SKM-1 treated with dmso at 0.1 percent for 144 hours (cell line): ENCODE measurements around the gene PRLR.
A peak's percentile ranks its signal among the peaks of the same experiment; 100 is the strongest.

Source experiments
- DNase-seq: peaks from one replicate; lab custom pipeline; 2025; ENCODE audit not compliant: unreplicated experiment; lab: John Stamatoyannopoulos, UW

PRLR gene

DNA sequence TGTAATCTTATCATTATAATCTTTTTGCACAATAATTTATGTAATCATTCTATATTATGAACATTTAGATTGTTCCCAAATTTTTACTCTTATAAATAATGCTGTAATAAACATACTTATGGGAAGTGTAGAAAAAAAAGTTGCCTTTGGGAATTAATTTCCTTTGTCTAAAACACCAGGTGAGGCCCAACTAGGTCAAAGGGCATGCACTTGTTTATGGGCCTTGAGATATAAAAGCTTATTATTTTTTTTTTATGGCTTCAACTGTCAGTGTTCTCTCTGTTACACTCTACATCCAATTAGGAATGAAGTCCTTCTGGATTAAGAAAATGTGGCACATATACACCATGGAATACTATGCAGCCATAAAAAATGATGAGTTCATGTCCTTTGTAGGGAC, 6.5 kb upstream of the PRLR start:
- DNase-seq = no peak

DNA sequence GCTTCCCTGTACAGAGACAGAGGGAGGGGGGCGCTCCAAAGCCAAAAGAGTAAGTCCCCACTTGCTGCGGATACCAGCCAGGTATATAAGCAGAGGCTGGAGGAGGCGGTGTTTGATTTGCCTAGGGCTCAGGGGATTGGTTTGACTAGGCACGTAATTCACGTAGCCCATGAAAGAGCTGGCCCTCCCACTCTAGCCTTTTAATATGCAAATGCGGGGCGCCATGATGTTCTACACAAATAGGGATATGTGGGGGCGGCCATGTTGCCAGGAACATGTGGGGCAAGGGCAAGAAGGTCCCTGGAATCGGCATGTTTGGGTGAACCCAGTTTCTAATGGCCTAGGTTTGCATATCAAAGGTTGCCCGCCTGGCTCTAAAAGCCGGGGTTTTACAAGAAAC, 3.3 kb upstream of the PRLR start:
- DNase-seq = no peak

DNA sequence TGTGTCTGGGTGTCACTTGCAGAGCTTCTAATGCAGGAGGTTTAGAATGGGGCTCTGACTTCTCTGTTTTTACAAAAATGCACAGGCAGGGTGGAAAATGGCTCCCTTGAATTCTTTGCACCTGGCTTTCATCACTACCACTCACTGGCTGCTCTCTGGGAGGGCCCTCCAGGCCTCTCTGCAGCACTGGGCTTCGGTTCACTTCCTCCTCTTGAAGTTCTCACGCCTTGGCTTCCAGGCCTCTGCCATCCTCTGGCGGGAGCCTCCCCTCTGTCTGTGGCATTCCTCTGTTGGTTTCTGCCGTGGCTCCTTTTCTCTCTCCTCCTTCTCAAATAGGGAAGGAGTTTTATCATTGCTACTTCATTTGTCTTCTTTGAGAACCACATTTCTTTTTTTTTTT, 2.8 kb upstream of the PRLR start:
- DNase-seq = no peak

DNA sequence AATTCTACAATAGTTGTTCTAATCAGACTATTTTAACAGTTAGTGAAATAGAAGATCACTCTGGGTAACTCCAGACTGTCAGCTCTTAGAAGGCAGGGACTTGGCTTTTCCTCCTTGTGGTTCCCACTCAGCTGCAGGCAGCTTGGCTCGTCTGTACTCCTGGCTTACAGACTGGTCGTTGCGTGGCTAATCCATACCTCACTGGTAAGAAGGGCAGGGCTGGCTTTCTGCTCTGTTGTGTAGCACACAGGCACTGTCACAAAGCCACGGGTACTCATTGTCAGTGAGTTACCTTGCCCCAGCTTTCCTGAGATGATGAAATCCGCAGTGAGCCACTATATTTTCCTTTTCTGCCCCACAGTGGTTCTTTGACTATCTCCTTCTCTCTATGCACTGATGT, 1.8 kb upstream of the PRLR start:
- no peak for DNase-seq

DNA sequence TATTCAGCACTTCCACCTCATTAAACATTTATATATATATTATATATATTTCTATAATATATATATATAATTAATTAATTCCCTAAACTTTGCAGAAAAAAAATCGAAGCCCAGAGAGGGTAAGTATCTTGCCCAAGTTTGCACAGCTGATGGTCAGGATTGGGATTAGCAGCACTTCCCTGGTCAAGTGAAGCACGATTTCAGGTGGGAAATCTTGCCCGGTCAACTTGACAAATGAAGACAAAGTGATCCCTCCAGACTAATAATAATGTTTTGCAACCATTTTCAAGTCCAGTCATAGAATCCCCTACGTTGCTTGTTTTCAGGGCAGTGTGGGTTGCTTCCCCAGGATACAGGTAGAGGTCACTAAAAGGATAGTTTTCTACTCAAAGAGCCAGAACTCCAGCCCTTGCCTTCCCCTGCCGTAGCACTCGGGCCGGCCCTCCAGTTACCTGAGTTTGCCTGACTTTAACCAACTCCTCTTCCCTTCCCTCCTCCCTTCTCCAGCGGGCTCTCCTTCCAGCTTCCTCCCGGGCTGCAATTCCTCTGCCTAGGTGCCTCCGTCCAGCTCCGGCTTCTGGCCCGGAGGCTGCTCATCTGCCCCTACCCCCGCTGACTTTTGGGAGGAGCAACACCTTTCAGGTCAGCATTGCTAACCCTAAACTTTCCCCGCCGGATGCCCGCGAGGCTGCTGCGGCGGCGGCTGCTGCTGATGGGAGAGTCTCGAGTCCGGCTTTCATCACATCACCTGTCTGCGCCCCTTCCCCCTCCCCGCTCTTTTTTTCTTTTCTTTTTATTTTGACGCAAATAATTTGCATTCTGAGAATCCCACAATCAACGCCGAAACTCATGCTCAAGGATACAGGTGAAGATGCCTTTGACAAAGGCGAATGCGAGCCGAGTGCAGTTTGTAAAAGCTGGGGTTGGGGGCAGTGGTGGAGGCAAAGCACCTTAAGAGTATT, 930 bp downstream of the PRLR start:
- DNase-seq = no peak

DNA sequence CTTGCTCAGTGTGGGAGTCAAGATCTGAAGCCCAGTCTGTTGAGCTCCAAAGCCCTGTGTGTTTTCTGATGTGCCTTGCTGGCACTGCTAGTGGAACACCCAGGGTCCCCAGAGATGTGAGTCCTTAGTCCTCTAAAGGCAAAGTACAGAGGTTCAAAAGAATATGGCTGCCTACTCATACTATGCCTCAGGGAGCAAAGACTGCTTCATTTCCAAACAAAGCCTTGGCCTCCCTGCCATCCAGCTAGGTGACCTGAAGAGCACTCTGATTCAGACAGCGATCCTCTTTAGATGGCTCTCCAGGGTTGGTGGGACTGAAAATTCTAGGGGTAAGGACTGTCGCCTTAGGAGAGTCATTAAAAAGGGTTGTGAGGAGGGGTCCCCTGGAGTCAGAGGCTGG, 2.0 kb downstream of the PRLR start:
- no peak for DNase-seq

DNA sequence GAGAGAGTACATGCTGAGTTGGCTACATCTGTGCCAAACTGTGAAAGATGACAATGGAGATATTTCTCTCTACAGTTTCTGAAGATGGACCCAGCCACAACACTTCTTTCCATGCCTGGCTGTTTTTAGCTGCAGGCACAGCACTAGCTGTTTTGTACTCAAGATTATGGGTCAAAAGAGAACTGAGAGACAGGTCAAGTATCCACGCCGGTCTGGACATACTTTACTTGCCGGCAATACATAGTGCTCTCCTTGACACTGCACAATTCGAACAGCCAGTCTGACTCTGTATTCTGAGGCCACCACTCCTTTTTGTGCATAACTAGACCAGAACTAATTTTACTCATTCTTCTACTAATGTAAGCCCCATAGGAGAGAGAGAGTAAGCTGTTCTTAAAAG, 2.6 kb downstream of the PRLR start:
- no peak for DNase-seq

DNA sequence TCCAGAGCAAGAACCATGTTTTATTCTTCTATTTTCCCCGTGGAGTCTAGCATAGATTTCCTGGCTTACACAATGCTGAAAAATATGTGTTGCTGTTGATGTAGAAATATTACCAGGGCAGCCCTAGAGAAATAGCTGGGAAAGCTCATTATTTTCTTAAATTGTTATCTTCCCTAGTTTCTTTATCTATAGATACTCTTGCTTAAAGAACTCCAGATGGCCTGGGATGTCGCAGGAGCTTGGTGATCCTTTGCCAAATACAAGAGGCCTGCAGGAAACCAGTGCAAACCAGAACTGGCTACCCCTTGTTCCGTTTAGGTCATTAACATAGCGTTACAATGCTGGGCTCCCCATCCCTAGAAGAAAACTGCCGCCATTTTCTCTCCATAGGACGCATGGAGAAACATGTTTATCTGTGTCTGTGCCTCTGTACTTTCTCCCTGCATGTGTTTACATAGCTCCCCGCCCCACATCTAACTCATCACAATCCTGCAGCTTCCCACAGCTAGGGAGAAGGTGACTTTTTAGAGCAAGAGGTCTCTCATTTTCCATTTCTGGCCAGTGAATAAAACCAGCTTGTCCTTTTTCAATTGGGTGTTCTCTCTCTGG, 6.4 kb downstream of the PRLR start:
- DNase-seq = no peak

DNA sequence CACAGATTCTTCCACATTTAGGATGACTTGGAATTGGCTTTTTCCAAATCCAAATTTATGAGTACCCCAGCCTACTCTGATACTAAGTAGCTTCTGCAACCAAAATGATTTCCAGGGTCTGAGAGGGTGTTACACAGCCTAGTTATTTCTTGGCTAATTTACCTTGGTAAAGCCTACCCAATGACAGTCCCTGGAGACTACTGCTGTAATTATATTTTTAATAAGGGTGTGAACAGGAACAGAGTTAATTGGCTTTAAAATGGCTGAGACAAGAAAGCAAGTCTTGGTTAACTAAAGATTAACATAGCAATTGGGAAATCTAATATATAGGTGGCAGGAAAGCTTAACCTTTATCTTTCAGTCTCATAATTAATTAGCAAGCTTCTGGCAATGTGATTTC, 9.3 kb downstream of the PRLR start:
- DNase-seq = no peak

DNA sequence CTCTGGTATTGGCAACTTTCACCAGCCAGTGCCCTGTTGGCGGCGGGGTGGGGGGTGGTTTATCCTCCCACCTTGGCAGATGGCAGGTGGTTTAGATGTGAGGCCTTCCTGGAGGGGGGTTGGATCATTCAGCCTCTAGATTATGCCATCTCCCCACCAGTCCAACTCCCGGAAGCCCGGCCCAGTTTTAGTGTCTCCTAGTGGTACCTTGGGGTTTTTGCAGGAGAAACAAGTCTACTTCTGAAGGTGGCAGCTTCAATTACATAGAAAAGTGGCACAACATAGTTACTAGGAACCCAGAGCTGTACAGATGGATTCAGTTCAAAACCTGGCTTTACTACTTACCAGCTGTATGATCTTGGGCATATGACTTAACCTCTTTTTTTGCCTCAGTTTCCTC, 11.3 kb downstream of the PRLR start:
- DNase-seq = no peak

DNA sequence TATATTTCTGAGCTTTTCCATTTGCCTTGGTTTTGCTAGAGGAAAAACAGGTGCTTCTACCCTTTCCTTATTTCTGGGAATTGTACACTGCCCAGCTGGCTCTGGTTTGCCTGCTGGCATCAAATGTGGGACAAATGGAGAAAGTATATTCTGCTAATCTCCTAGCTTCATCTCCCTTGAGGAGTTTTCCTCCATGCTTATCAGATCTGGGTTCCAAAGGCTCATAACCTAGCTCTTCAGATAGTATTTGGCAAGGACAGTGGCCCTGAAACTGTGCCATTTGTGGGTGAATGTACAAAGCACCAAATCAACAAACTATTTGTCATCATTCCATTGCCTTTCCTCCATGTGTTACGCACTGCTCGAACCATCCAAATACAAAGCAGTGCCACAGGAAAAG, 16.2 kb downstream of the PRLR start:
- DNase-seq = no peak

DNA sequence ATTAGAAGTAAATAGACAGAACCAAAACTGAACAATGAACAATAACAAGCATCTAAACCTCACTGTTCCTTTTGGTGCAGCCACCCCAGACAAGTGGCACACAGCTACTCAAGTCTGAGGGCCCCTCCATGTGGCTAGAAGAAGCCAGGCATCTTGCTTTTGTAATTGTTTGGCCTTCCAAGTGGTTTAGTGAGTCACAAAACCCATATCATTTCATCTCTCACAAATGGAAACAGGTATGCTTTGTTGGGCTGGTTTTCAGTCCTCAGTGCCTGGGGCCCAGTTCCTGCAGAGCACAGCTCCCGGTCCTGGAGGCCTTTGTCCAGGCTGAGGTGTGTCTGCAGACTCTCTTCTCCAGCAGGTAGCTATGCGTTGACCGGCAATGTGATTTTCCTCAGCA, 16.7 kb downstream of the PRLR start:
- no peak for DNase-seq

DNA sequence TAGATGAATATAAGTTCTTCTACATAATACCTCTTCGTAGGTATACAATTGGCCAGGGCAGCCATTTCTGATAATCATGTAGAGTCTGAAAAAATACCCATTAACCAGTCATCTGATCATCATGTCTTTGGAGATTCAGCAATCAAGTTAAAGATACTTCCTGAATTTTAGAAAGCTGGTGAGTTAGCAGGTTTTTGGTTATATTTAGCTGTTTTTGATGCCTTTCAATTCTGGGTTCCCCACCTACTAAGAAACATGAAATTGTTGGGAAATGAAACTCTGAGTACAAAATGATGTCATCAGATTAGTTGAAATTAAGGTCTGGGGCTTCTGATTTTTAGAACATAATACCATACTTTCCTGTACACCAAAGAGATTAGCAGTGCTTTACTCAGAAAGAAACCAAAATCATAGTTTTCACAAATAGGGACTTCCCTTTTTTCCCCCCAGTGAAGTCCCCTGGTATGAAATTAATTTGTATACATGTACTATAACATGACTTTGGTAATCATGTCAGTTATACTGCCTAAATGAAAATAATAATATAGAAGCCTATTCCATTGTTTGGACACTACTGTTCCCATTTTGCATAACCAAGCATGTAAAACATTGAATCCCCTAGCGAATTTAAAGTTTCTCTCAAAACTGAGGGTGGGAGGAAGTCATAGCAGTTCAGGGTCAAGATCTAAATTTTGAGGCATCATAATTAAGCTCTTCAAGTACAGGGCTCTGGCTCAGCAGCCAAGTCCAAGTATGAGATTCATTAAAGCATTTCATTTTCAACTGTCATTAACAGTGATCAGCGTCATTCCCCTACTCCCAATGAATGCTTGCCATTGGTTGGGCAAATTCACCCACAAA, 17.9 kb downstream of the PRLR start:
- DNase-seq = no peak

DNA sequence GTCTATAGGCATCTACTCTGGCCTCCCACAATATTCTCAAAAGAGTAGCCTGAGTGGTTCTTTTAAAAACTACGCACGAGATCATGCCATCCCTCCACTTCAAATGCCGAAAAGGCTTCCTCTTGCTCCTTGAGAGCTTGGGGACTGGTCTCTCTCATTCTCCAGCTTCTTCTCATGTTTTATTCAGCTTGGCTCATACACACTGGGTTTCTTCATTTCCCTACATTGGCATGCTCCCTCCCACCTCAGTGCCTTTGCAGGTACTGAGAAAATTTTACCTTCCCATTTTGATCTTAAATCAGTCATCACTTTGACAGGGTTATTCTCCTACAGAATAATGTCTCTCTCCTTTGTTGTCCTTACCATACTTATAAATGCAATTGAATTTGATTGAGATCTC, 20.4 kb downstream of the PRLR start:
- no peak for DNase-seq

DNA sequence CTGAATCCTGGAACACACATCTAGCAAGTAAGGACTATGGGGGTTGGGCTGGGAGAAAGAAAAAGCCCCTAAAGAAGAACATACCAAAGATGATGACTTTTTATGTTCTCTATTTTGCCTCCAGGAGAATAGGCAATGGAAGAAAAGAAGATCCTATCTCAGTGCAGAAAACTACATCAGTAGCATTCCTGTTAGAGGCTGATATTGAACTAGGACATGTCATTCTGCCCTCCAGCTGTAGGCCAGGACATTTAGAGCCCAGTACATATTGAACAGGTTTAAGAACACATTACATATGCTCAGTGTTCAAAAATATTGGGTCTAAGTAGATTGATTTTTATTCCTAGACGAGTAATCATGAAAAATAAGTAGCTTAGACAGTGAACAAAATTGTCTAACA, 24.7 kb downstream of the PRLR start:
- no peak for DNase-seq

DNA sequence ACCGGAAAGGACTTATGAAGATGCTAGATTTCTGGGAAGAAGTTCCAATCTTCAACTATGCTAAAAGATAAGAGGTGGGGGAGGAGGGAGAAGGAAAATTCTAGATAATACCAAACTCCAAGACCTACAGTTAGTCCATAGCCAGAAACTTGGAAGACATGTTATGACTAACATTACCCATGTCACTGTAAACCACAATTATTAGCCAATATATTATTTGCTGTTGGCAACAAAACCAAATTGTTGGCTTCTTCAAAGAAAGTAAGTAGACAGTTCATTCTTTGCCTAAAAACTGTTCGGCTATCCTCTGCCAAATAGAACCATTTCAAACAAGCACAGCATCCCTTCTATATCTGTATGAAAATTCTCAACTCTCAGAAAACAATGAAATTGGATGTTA, 25.1 kb downstream of the PRLR start:
- DNase-seq = no peak

DNA sequence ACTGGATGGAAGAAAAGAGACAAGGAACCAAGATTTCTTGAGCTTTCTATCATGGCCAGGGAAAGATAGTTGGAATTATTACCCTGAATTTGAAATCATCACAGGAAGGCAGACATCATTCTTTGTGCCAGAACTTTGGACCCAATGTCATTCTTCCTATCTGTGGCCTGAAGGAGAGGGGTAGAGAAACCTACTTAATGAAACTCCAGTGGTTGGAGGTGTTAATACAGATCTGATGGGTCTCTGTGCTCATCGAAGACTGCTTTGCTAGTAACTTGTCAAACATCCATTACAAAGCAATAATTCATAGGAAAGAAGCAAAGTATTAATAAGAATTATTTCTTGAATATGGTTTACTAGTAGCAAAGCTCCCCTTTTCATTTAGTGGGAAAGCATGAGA, 26.9 kb downstream of the PRLR start:
- DNase-seq = no peak

DNA sequence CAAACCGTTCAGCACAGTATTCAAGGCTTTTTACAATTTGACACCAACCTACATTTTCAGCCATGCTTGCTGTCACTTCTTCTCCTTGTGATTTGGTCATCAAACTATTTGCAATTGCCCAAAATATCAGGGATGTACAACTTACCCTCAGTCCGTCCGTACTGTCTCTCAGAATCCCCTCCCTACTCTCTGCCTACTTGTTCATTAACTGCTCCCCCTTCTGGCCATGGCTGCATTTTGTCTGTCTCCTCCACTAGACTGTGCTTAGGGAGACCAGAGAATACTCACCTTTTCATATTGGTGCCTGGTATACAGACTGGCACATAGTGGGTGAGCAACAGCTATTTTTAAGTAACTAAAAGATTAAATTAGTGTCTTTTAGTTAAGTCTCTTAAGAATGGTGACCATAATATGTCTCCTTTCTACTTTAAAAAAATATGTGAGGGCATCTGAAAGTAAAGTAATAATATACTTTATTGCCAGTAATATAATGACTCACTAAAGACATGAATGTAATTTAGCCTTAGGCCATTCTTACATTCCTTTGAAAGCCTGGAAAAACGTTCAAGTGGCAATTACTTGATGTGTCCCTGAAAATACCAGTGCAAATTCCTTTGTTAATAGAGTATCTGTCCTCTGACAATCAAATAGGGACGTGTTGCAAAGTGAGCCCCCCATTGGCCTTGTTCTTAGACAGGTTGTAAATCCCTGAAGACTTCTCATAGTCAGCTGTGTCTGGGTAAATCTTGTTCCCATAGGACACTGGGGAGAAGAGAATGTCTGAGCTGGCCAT, 27.8 kb downstream of the PRLR start:
- DNase-seq = peak; percentile 6

DNA sequence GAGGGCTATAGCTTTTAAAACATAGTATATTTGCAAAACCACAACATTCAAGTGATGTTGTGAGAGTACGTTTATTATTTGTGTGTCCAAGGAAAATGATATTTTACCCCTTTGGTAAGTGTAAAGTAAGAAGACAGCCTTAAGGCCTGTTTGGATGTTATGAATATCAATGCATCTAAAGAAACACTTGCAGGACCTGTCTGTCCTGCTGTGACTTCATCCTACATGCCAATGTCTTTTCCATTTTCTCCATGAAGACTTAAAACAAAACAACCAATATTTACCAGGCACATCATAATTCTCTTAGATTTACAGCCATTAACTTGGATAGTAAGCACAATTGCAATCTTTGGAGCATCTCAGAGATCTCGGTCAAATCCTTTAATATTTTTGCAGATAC, 29.0 kb downstream of the PRLR start:
- no peak for DNase-seq

DNA sequence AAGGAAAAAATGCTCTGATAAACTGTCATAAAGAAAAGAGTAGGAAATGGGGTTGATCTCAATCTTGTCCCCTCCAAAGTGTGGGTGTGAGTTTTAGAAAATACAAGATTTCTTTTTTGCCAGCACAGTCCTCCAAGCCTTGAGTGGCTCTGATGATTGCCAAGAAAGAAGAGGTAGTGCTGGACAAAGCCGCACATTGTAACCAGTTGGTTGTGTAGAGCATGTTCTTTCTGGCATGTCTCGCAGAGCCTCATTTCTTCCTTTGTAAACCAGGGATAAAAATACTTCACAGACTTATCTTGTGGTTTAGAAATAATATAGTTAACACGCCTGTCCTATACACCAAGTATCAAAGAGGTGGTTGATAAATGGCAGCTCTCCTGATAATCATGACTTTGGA, 30.4 kb downstream of the PRLR start:
- DNase-seq = no peak

DNA sequence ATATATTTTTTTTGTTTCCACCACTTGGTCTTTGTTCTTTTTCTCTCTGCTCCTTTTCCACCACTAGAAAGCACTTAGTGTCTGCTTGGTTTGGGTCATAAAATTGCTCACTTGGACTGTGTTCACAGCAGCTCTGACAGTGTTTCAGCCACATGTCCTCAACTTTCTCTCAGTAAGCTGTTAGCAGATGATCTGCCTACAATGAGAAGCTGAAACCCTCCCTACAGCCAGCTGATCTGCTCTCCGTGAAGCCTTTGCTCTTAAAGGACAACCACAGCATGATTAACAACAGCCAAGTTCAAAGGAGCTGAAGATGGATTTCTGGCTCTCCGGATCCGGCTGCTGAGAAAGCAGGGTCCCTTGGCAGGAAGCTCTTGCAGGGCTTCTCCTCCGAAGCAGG, 31.6 kb downstream of the PRLR start:
- DNase-seq = no peak
